Uterus (tissue), 4 donors: ENCODE data around the gene RASL12. TPM values are rescaled to one million over a fixed set of nuclear protein-coding genes. Genes with fewer than 3 reads are reported as not detected.

ENCODE experiments used
- DNase-seq, 2 donors: peaks; one replicate each; pipeline ENCODE4 v3.0.0-alpha.2; 2019 to 2020
- H3K27ac ChIP-seq, 2 donors: fragments of 200-600 bp; sonication (generic); 1 replicate in 1 of 2; 2 replicates in 1 of 2; pipeline ENCODE4 v1.5.1; 2016 to 2018
- H3K27me3 ChIP-seq, 2 donors: fragments of 200-600 bp; sonication (generic); one replicate each; pipeline ENCODE4 v1.5.1; 2018 to 2019; ENCODE audit warnings: control low read depth in 1 of 2
- H3K36me3 ChIP-seq, 2 donors: fragments of 200-600 bp; sonication (generic); one replicate each; pipeline ENCODE4 v1.5.1; 2019; ENCODE audit warnings: control low read depth in 1 of 2
- H3K4me1 ChIP-seq, 2 donors: fragments of 200-600 bp; sonication (generic); one replicate each; pipeline ENCODE4 v1.5.1; 2018 to 2019; ENCODE audit warnings: control low read depth in 1 of 2
- H3K4me3 ChIP-seq, 2 donors: fragments of 200-600 bp; sonication (generic); 1 replicate in 1 of 2; 2 replicates in 1 of 2; pipeline ENCODE4 v1.5.1; 2018 to 2019; ENCODE audit warnings: mild to moderate bottlenecking in 1 of 2
- H3K9me3 ChIP-seq, 2 donors: fragments of 200-600 bp; sonication (generic); one replicate each; pipeline ENCODE4 v1.5.1; 2019; ENCODE audit warnings: control low read depth in 1 of 2
- POLR2A ChIP-seq, 2 donors: fragments of 450-650 bp; IDR thresholded peaks; one replicate each; pipeline ENCODE4 v1.6.1; 2016; ENCODE audit warnings: antibody characterized with exemption in 2 of 2, mild to moderate bottlenecking in 1 of 2, moderate library complexity in 1 of 2
- intact Hi-C: fragments of 100-400 bp; cut with DNase I; formaldehyde crosslinking; loops from one replicate; pipeline ENCODE4 v1.15.1; 2023; ENCODE audit warnings: low total_unique reads
- total RNA-seq, 4 donors: library from RNA; depleted of rRNA in 3 of 4; stranded (reverse); fragments of >200 nt in 3 of 4; gene quantifications; one replicate each; pipeline versions ENCODE4 v1.1.0 to v1.2.4, GENCODE V29; 2014 to 2023
- TF ChIP-seq, protein P1 (sequence below), 4 experiments: fragments of 200-600 bp in 2 of 4; fragments of 450-650 bp in 2 of 4; sonication (generic) in 2 of 4; IDR thresholded peaks; one replicate each; pipeline ENCODE4 v1.5.1; 2016 to 2019; ENCODE audit warnings: antibody characterized with exemption in 4 of 4, mild to moderate bottlenecking in 2 of 4, moderate library complexity in 1 of 4
- donor health status: DM: yes; HTN: yes; CAD: no.

Gene RASL12, protein sequence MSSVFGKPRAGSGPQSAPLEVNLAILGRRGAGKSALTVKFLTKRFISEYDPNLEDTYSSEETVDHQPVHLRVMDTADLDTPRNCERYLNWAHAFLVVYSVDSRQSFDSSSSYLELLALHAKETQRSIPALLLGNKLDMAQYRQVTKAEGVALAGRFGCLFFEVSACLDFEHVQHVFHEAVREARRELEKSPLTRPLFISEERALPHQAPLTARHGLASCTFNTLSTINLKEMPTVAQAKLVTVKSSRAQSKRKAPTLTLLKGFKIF
- 100 to 1,000 TPM in 1 of 4 donors, 10 to 100 TPM in 3; 65.3 to 116 (median 76.6) TPM for total RNA-seq

DNA sequence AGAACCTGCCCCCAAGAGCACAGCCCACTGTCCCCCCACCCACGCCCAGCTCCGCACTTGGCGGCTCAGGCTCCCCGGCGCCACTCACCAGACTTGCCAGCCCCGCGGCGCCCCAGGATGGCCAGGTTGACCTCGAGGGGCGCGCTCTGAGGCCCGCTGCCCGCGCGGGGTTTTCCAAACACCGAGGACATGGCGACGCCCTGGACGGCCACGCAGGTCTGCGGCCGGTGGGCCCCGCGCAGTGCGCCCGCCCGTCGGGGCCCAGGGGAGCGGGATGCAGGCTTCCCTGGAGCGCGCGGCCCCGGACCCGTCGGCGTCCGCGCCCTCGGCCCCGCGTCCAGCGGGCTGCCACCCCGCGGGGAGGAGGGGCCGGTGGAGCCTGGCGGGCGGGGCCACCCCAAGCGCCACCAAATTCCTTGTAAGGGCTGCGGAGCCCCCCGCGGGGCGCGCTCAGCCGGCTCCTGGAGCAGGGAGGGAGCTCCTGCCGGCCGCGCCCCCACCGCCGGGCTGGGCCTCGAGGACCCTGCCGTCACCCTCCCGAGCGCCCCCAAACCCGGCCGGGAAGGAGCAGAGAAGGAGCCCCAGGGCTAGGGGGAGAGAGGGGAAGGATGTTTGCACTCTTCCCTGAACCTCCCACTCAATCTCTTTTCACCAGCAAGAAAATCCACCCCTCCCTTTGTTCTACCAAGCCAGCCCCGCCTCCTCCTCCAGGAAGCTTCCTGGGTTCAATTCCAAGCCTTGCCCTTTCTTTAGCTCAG, at the start of gene RASL12:
Gene RASL12, minus strand, starts transcription at position 347 of the 758 bp plus-strand sequence. Its CDS starts 156 bp downstream, at position 191.
- peaks cover 16 to 31% of the 10 kb centered on the region in 2 donors for H3K4me1 ChIP-seq
- intact Hi-C loops = no loop called here
- TF ChIP-seq, protein P1, sequence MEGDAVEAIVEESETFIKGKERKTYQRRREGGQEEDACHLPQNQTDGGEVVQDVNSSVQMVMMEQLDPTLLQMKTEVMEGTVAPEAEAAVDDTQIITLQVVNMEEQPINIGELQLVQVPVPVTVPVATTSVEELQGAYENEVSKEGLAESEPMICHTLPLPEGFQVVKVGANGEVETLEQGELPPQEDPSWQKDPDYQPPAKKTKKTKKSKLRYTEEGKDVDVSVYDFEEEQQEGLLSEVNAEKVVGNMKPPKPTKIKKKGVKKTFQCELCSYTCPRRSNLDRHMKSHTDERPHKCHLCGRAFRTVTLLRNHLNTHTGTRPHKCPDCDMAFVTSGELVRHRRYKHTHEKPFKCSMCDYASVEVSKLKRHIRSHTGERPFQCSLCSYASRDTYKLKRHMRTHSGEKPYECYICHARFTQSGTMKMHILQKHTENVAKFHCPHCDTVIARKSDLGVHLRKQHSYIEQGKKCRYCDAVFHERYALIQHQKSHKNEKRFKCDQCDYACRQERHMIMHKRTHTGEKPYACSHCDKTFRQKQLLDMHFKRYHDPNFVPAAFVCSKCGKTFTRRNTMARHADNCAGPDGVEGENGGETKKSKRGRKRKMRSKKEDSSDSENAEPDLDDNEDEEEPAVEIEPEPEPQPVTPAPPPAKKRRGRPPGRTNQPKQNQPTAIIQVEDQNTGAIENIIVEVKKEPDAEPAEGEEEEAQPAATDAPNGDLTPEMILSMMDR (IDR thresholded peaks at IDR 0.05) = no peak
- peak; percentile 59 to 86 for TF ChIP-seq POLR2A (IDR thresholded peaks at IDR 0.05)

DNA sequence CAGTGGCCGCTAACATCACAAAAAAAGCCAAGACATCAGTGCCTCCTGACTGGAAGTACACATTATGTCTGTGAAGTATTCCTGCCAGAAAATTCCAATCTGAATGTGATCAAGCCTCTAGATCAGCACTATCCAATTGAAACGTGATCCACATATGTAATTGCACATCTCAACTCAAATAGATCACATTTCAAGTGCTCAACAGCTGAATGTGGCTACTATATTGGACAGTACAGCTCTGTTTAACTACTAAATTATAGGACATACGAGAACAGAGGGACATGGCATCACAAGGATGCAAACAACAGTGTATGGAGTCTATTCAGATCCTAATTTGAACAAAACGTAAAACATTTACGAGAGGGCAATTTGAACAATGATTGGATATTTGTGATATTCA, 47.8 kb upstream of the RASL12 start:
- H3K4me1 ChIP-seq = no peaks in the 10 kb centered on the region
- H3K36me3 ChIP-seq = no peaks in the 10 kb centered on the region
- no peaks in the 10 kb centered on the region for H3K9me3 ChIP-seq
- no peak overlapping the region for H3K27ac ChIP-seq
- no peak for DNase-seq
- TF ChIP-seq POLR2A (IDR thresholded peaks at IDR 0.05) = no peak
- intact Hi-C loops = no loop called here
- H3K4me3 ChIP-seq = no peak overlapping the region
- no peaks in the 10 kb centered on the region for H3K27me3 ChIP-seq

More for the DNA sequence above, at the start of gene RASL12:
- Histone ChIP-seq H3K36me3 (no peaks in the 10 kb centered on the region), H3K27me3 (no peaks in the 10 kb centered on the region), H3K9me3 (no peaks in the 10 kb centered on the region), H3K27ac (peak within 1 kb of the TSS; percentile 80 to 98), H3K4me3 (peak within 1 kb of the TSS; percentile 43 to 58)
- DNase-seq = peak; percentile 63 to 68

DNA sequence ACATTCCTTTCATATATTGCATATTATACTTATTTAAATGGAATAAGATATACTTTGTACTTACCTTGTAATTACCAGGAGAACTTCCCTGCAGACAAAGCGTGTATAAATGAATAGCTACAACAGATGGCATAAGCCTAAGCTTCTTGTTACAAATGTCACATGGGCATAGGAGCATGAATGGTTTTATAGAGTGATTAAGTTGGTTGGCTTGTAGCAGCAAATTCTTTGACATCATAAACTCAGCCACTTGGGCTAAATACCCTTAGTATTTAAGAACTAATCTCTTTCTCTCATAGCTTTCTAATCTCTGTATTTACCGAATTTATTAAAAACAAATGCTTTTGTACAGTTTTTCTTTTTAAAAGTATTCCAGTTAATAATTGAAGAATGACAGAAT, 47.3 kb upstream of the RASL12 start, which contains the start of gene UBAP1L:
Gene UBAP1L, minus strand, starts transcription at position 115 of the 400 bp plus-strand sequence. CDS start 8,985 bp downstream, outside the sequence.
- Histone ChIP-seq H3K9me3 (no peaks in the 10 kb centered on the region), H3K36me3 (no peaks in the 10 kb centered on the region), H3K27ac (no peak within 1 kb of the TSS), H3K4me3 (no peak within 1 kb of the TSS), H3K27me3 (no peaks in the 10 kb centered on the region), H3K4me1 (no peaks in the 10 kb centered on the region)
- TF ChIP-seq, protein P1 (IDR thresholded peaks at IDR 0.05) = no peak
- TF ChIP-seq POLR2A (IDR thresholded peaks at IDR 0.05) = no peak
- DNase-seq = no peak
- intact Hi-C loops = no loop called here

DNA sequence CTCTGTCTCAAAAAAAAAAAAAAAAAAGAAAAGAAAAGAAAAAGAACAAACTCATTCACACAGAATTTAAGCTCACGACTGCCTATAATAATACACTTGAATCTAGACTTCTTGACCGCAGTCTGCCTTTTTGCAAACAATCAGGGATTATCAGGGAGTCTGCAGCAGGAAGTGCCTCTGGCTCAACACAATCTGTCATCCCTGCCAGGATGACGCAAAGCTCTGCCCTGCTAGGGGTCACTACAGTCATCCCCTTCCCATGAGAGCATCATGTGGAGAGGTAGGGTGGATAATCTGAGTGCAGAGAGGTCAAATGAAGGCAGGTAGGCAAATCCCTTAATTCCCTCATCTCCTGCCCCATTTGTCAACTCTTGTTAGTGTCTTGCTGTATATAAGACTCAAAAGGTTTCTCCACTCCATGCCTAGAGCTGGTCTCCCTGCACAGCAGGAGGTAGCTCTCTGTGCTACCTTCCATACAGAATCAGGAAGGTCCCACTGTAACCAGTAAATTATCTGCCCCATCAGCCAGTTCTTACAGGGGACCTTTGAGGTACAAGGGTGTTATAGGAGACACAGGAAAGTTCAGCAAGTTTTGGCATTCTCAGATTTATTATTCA, 43.0 kb upstream of the RASL12 start:
- no peaks in the 10 kb centered on the region for H3K9me3 ChIP-seq
- H3K27ac ChIP-seq = no peak overlapping the region
- no peaks in the 10 kb centered on the region for H3K36me3 ChIP-seq
- DNase-seq = no peak
- intact Hi-C loops = no loop called here
- H3K4me3 ChIP-seq = no peak overlapping the region
- H3K27me3 ChIP-seq = no peaks in the 10 kb centered on the region
- no peaks in the 10 kb centered on the region for H3K4me1 ChIP-seq
- no peak for TF ChIP-seq POLR2A (IDR thresholded peaks at IDR 0.05)
- TF ChIP-seq, protein P1 (IDR thresholded peaks at IDR 0.05) = no peak

DNA sequence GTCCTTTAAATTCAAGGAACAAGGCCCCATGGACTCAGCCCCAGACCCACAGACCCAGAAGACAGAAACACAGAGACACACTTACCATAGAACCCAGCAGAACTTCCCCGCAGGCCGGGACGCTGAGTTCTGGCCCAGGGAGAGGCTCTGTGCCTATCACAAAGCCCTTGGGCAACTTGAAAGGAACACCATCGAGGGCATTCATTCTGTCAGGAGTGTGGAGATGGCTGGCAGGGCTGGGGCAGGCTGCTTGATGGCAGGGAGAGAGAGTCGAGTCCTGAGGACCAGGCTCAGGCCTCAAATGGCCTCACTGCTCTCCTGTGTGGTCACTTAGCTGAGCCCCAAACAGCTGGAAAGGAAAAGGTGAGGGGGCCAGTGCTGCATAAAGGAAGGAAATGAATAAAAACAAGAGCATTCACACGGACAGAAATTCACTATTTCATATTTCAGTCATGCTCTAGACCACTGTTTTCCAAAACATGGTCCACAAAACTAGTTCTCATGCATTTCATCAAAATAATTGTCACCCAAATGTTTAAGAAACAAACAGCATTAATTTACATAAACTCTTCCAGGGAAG, 38.3 kb upstream of the RASL12 start:
- no peak overlapping the region for H3K4me3 ChIP-seq
- H3K27ac ChIP-seq = no peak overlapping the region
- no peaks in the 10 kb centered on the region for H3K9me3 ChIP-seq
- no peaks in the 10 kb centered on the region for H3K36me3 ChIP-seq
- no peaks in the 10 kb centered on the region for H3K4me1 ChIP-seq
- TF ChIP-seq, protein P1 (IDR thresholded peaks at IDR 0.05) = no peak
- no peak for TF ChIP-seq POLR2A (IDR thresholded peaks at IDR 0.05)
- DNase-seq = no peak
- H3K27me3 ChIP-seq = no peaks in the 10 kb centered on the region
- intact Hi-C loops = no loop called here
